ENCODE results near the gene DOCK9.
"Not testable (repeated sequence)": the region's sequence is repeated elsewhere in the genome, so short reads cannot be mapped to it uniquely, and the experiment has no call there.

The DOCK9 gene

GRCh38 chr13:98813993-98814392 lies 163.9 kb downstream of the DOCK9 start:
- DNase-seq: no peak

- not testable (repeated sequence) for DNase-seq
These were observed 165.6 kb downstream of the DOCK9 start for GRCh38 chr13:98812186-98812790.

- DNase-seq: no peak
These were observed 167.1 kb downstream of the DOCK9 start for GRCh38 chr13:98810746-98811145.

- DNase-seq: no peak
These were observed 168.5 kb downstream of the DOCK9 start for GRCh38 chr13:98809345-98809777.

GRCh38 chr13:98807774-98808173 lies 170.1 kb downstream of the DOCK9 start:
- no peak for DNase-seq

GRCh38 chr13:98804336-98804855 lies 173.5 kb downstream of the DOCK9 start:
- no peak for DNase-seq

GRCh38 chr13:98803921-98804320 lies 173.9 kb downstream of the DOCK9 start:
- no peak for DNase-seq

- no peak for DNase-seq
These were observed 174.7 kb downstream of the DOCK9 start for GRCh38 chr13:98803111-98803561.

- DNase-seq: no peak
These were observed 175.3 kb downstream of the DOCK9 start for GRCh38 chr13:98802559-98802958.

- DNase-seq: no peak
These were observed 176.0 kb downstream of the DOCK9 start for GRCh38 chr13:98801626-98802418.

- DNase-seq: no peak
These were observed 177.8 kb downstream of the DOCK9 start for GRCh38 chr13:98800078-98800477.

GRCh38 chr13:98798849-98799645 lies 178.8 kb downstream of the DOCK9 start:
- no peak for DNase-seq

- DNase-seq: no peak
These were observed 180.4 kb downstream of the DOCK9 start for GRCh38 chr13:98797456-98797855.

- DNase-seq: peak; percentile 78
These were observed 181.1 kb downstream of the DOCK9 start for GRCh38 chr13:98796798-98797197.

GRCh38 chr13:98796191-98796590 lies 181.7 kb downstream of the DOCK9 start:
- DNase-seq: no peak

GRCh38 chr13:98795220-98795619 lies 182.6 kb downstream of the DOCK9 start:
- no peak for DNase-seq

- DNase-seq: no peak
These were observed 183.4 kb downstream of the DOCK9 start for GRCh38 chr13:98794498-98794897.

- no peak for DNase-seq
These were observed 184.9 kb downstream of the DOCK9 start for GRCh38 chr13:98792785-98793495.

- DNase-seq: no peak
These were observed 185.5 kb downstream of the DOCK9 start for GRCh38 chr13:98792321-98792720.

- no peak for DNase-seq
These were observed 186.3 kb downstream of the DOCK9 start for GRCh38 chr13:98791611-98792010.

- no peak for DNase-seq
These were observed 189.9 kb downstream of the DOCK9 start for GRCh38 chr13:98787996-98788395.

- no peak for DNase-seq
These were observed 190.7 kb downstream of the DOCK9 start for GRCh38 chr13:98787173-98787572.

GRCh38 chr13:98786023-98786422 lies 191.8 kb downstream of the DOCK9 start:
- DNase-seq: no peak
